Endothelial cell of umbilical vein (primary cell): ENCODE data around the gene RELT. TPM values are rescaled to one million over a fixed set of nuclear protein-coding genes. Genes with fewer than 3 reads are reported as not detected.

Experiments
- BruUV-seq: library from RNA; stranded (reverse); fragments of 400-500 nt; replicated peaks from 2 replicates; lab custom pipeline; 2021; lab: Mats Ljungman, UMichigan
- CTCF ChIA-PET: fragments of 300-600, 350-600 bp; sonication (Branson Sonifier 250); formaldehyde crosslinking; loops from one replicate; lab custom pipeline; 2021; ENCODE audit warnings: antibody characterized with exemption, inconsistent platforms; lab: Charles Lee
- POLR2A ChIA-PET: fragments of 300-600, 350-600 bp; sonication (Branson Sonifier 250); formaldehyde crosslinking; loops from one replicate; lab custom pipeline; 2021; ENCODE audit warnings: antibody characterized with exemption, inconsistent platforms; lab: Charles Lee
- DNase-seq: peaks from one replicate; pipeline ENCODE4 v3.0.0-alpha.2; 2011; ENCODE audit warnings: low read depth, low spot score
- FAIRE-seq: peaks from 2 replicates; lab custom pipeline; 2011; peaks lifted over from hg19 to GRCh38; lab: Jason Lieb, UNC
- H2AFZ ChIP-seq: 2 replicates; pipeline ENCODE4 v1.6.0; 2012; ENCODE audit warnings: low read depth, low read length, control low read depth, inconsistent platforms
- H3K27ac ChIP-seq: 2 replicates; pipeline ENCODE4 v1.5.1; 2011; ENCODE audit warnings: low read depth, mild to moderate bottlenecking, control low read depth, low read length, moderate library complexity; ENCODE audit not compliant: insufficient read depth
- H3K27me3 ChIP-seq, 2 experiments: 2 replicates each; pipeline versions ENCODE4 v1.6.0 to v1.6.1; 2011; ENCODE audit warnings: low read length in 2 of 2, mixed read lengths in 1 of 2; ENCODE audit not compliant: control insufficient read depth in 2 of 2, insufficient read depth in 2 of 2
- H3K36me3 ChIP-seq, 2 experiments: 2 replicates in 1 of 2; 3 replicates in 1 of 2; pipeline ENCODE4 v1.5.1; 2011; ENCODE audit warnings: low read length in 2 of 2, mild to moderate bottlenecking in 1 of 2, moderate library complexity in 1 of 2; ENCODE audit not compliant: control insufficient read depth in 2 of 2, insufficient read depth in 2 of 2; ENCODE audit errors: extremely low read depth in 1 of 2
- H3K4me1 ChIP-seq: 3 replicates; pipeline ENCODE4 v1.5.1; 2011; ENCODE audit warnings: mild to moderate bottlenecking, low read length; ENCODE audit not compliant: control insufficient read depth, insufficient read depth; ENCODE audit errors: extremely low read depth
- H3K4me2 ChIP-seq: 2 replicates; pipeline ENCODE4 v1.6.1; 2011; ENCODE audit warnings: low read length, control low read depth, mixed read lengths; ENCODE audit not compliant: insufficient read depth
- H3K4me3 ChIP-seq, 3 experiments: fragments of 200-600 bp in 1 of 3; sonication (generic), shearing (Covaris generic) in 1 of 3; replicated peaks in 1 of 3; 2 replicates each; pipeline ENCODE4 v1.5.1; 2011 to 2016; ENCODE audit warnings: control low read depth in 3 of 3, low read length in 3 of 3, mild to moderate bottlenecking in 2 of 3, inconsistent platforms in 1 of 3, low read depth in 1 of 3, moderate library complexity in 1 of 3; ENCODE audit not compliant: insufficient read depth in 1 of 3
- H3K79me2 ChIP-seq: 2 replicates; pipeline ENCODE4 v1.6.0; 2012; ENCODE audit warnings: low read length, inconsistent platforms; ENCODE audit not compliant: control insufficient read depth, insufficient read depth
- H3K9ac ChIP-seq: replicated peaks from 2 replicates; pipeline ENCODE3; 2011; ENCODE audit warnings: low read length, control low read depth; ENCODE audit not compliant: insufficient read depth; ENCODE audit errors: extremely low read depth
- H3K9me1 ChIP-seq: replicated peaks from 3 replicates; pipeline ENCODE4 v1.6.0; 2011; ENCODE audit warnings: mild to moderate bottlenecking, low read length; ENCODE audit not compliant: control insufficient read depth, insufficient read depth; ENCODE audit errors: extremely low read depth
- H3K9me3 ChIP-seq: replicated peaks from 2 replicates; pipeline ENCODE4 v1.5.1; 2012; ENCODE audit warnings: low read length, inconsistent platforms; ENCODE audit not compliant: control insufficient read depth, insufficient read depth
- H4K20me1 ChIP-seq: replicated peaks from 2 replicates; pipeline ENCODE3; 2011; ENCODE audit warnings: mild to moderate bottlenecking, low read length; ENCODE audit not compliant: control insufficient read depth, insufficient read depth; ENCODE audit errors: extremely low read depth
- CTCF ChIP-seq, 2 donors: IDR thresholded peaks; 1 replicate in 1 of 2; 2 replicates in 1 of 2; pipeline ENCODE4 v1.5.1; 2011; ENCODE audit warnings: low read length in 2 of 2, mild to moderate bottlenecking in 2 of 2, moderate library complexity in 2 of 2, control low read depth in 1 of 2, inconsistent platforms in 1 of 2, low read depth in 1 of 2; ENCODE audit not compliant: insufficient read depth in 1 of 2; ENCODE audit errors: extremely low read depth in 1 of 2
- EZH2 ChIP-seq: IDR thresholded peaks from 2 replicates; pipeline ENCODE4 v1.6.1; 2012; ENCODE audit warnings: borderline replicate concordance, low read depth, mild to moderate bottlenecking, moderate library complexity, low read length, inconsistent platforms; ENCODE audit not compliant: severe bottlenecking
- FOS ChIP-seq: IDR thresholded peaks from 2 replicates; pipeline ENCODE4 v1.6.1; 2011; ENCODE audit warnings: mild to moderate bottlenecking, low read length, moderate library complexity, borderline replicate concordance; ENCODE audit not compliant: insufficient read depth
- GATA2 ChIP-seq: IDR thresholded peaks from 2 replicates; pipeline ENCODE4 v1.7.0; 2011; ENCODE audit warnings: low read depth, mild to moderate bottlenecking, moderate library complexity, mixed read lengths, low read length; ENCODE audit not compliant: insufficient read length, insufficient read depth
- JUN ChIP-seq: IDR thresholded peaks from 2 replicates; pipeline ENCODE4 v1.6.1; 2011; ENCODE audit warnings: borderline replicate concordance, low read depth; ENCODE audit not compliant: insufficient read length, insufficient read depth
- MAX ChIP-seq: IDR thresholded peaks from 2 replicates; pipeline ENCODE4 v1.6.1; 2011; ENCODE audit not compliant: insufficient read depth, insufficient read length
- MYC ChIP-seq: IDR thresholded peaks from one replicate; pipeline ENCODE4 v1.6.1; 2011; ENCODE audit warnings: mild to moderate bottlenecking, low read depth, low read length
- POLR2AphosphoS5 ChIP-seq: IDR thresholded peaks from 2 replicates; pipeline ENCODE4 v1.6.1; 2012; ENCODE audit warnings: low read depth, mild to moderate bottlenecking, control low read depth, low read length, moderate library complexity; ENCODE audit not compliant: insufficient read depth
- dilution Hi-C: fragments of 300-500 bp; cut with MboI; formaldehyde crosslinking; loops from one replicate; pipeline ENCODE4 v1.15.0; 2019; ENCODE audit warnings: low sequenced_read_pairs; ENCODE audit not compliant: extremely low pct_ligation_motif_present
- intact Hi-C: fragments of 100-400 bp; cut with micrococcal nuclease; formaldehyde crosslinking; loops from one replicate; pipeline ENCODE4 v1.10.0; 2022
- polyA plus RNA-seq, 4 experiments: library from polyadenylated mRNA; depleted of rRNA in 3 of 4; stranded (reverse) in 3 of 4; unstranded in 1 of 4; fragments of >200 nt; gene quantifications; 2 replicates each; pipeline versions ENCODE4 v1.2.1 to v1.2.3, GENCODE V29; 2011 to 2012; ENCODE audit warnings: missing spikeins in 1 of 4
- total RNA-seq: library from RNA; stranded (reverse); gene quantifications from 2 replicates; pipeline ENCODE4 v1.2.3, GENCODE V29; 2021

The RELT gene
- total and polyA plus RNA-seq, 2 donors (not counting 3 experiments of a cell fraction or from before 2014, with no cell fraction given): 6.7 to 13.1 TPM

GRCh38 chr11:73331138-73331916 is 44.9 kb upstream of the RELT start:
- no peak overlapping the region for H3K4me2 ChIP-seq
- peaks cover 0 to 4% of the 10 kb centered on the region in 2 experiments for H3K36me3 ChIP-seq
- H2AFZ ChIP-seq: no peak overlapping the region
- BruUV-seq: no TSS peak
- no peaks in the 10 kb centered on the region for H4K20me1 ChIP-seq
- no peaks in the 10 kb centered on the region for H3K27me3 ChIP-seq
- no peak overlapping the region for H3K4me3 ChIP-seq
- POLR2A ChIA-PET: interaction anchor here (0.5 kb wide), 1 partner anchor 24 kb away, joined by 3 read pairs; no protein-coding TSS in a partner anchor
- no peak overlapping the region for H3K9ac ChIP-seq
- dilution Hi-C loops (no loop called here), intact Hi-C loops (no loop called here)
- DNase-seq (no peak), FAIRE-seq (no peak)
- no peak for TF ChIP-seq MAX
- no peak for TF ChIP-seq FOS
- TF ChIP-seq CTCF (IDR thresholded peaks at IDR 0.05; ENCODE audit: extremely low read depth in 1 of 2, insufficient read depth in 1 of 2, low read depth in 1 of 2, low read length in 2 of 2): no peak
- TF ChIP-seq GATA2: no peak
- TF ChIP-seq MYC: no peak
- no peak for TF ChIP-seq JUN
- no peak for TF ChIP-seq POLR2AphosphoS5
- TF ChIP-seq EZH2: no peak
- no peak overlapping the region for H3K27ac ChIP-seq
- H3K4me1 ChIP-seq: peaks cover 38% of the 10 kb centered on the region
- H3K9me1 ChIP-seq: no peaks in the 10 kb centered on the region
- H3K9me3 ChIP-seq: no peaks in the 10 kb centered on the region
- CTCF ChIA-PET: interaction anchor here (0.6 to 6.6 kb wide), 7 partner anchors 17 to 62 kb away, joined by 3 to 43 read pairs (median 4); partner anchors contain the start of gene ARHGEF17
- peaks cover 11% of the 10 kb centered on the region for H3K79me2 ChIP-seq
